HG02642 (cell line): ENCODE results near the gene MED16.

Source experiments
- ATAC-seq: cut with Tn5 transposase; IDR thresholded peaks from one replicate; pipeline ENCODE4 v1.9.1; 2021; ENCODE audit warnings: mild to moderate bottlenecking; ENCODE audit not compliant: unreplicated experiment, poor library complexity

MED16 gene, protein sequence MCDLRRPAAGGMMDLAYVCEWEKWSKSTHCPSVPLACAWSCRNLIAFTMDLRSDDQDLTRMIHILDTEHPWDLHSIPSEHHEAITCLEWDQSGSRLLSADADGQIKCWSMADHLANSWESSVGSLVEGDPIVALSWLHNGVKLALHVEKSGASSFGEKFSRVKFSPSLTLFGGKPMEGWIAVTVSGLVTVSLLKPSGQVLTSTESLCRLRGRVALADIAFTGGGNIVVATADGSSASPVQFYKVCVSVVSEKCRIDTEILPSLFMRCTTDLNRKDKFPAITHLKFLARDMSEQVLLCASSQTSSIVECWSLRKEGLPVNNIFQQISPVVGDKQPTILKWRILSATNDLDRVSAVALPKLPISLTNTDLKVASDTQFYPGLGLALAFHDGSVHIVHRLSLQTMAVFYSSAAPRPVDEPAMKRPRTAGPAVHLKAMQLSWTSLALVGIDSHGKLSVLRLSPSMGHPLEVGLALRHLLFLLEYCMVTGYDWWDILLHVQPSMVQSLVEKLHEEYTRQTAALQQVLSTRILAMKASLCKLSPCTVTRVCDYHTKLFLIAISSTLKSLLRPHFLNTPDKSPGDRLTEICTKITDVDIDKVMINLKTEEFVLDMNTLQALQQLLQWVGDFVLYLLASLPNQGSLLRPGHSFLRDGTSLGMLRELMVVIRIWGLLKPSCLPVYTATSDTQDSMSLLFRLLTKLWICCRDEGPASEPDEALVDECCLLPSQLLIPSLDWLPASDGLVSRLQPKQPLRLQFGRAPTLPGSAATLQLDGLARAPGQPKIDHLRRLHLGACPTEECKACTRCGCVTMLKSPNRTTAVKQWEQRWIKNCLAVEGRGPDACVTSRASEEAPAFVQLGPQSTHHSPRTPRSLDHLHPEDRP

DNA sequence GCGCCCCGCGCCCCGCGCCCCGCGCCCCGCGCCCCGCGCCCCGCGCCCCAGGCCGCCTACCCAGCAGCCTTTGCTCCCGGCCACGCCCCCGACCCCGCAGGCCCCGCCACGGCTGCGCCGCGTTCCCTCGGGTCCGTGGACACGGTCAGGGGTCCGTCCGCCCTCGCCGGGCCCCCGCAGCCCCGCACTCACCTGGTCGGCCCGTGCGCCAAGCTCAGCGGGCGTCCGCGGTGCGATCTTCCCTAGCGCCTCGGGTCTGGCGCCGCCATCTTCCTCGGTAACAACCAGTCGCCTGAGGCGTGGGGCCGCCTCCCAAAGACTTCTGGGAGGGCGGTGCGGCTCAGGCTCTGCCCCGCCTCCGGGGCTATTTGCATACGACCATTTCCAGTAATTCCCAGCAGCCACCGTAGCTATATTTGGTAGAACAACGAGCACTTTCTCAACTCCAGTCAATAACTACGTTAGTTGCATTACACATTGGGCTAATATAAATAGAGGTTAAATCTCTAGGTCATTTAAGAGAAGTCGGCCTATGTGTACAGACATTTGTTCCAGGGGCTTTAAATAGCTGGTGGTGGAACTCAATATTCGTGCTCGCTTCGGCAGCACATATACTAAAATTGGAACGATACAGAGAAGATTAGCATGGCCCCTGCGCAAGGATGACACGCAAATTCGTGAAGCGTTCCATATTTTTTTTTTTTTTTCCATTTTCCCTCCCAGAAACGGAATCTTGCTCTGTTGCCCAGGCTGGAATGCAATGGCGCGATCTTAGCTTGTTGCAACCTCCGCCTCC lies at the start of gene MED16, which contains the start of gene RNU6-9:
Gene MED16 (minus strand): TSS at position 294 of the 796 bp plus-strand sequence. CDS start 2,056 bp downstream, outside the sequence.
Gene RNU6-9 (plus strand): TSS at position 591 of the 796 bp plus-strand sequence.
- ATAC-seq, result peak; percentile 86

GRCh38 chr19:942133-942645 lies 49.2 kb upstream of the MED16 start:
- ATAC-seq, result no peak

DNA sequence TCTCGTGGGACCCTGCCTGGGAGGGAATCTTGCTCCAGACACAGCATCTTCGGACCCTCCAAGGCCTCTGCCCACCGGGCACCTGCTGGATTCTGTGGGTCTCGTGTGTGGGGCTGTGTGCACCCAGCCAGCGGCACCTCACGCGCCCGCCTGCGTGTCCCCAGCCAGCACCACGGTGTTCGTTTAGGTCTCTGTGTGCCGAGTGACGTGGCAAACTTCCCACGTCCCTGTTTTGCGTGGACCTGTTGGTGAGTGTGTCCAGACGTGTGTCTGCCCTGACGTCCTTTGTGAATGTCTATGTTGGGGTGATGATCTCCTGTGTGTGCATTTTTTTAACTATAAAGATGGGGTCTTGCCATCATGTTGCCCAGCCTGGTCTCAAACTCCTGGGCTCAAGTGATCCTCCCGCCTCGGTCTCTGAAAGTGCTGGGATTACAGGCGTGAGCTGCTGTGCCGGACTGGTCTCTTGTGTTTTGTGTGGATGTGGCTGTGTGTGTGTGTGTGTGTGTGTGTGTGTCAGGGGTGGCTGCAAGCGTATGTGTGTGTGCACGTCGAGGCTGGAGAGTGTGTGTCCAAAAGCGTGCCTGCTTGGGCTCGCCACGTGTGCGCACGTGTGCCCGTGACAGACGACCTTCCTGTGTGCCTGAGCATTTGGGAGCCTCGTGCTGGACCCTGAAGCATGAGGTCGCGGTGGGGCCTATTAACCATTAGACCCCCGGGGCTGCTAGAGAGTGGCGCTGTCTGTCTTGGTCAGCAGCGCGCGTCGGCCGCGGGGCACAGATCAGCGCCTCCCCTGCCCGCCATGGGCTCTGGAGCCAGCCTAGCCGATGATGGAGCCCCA lies 48.5 kb upstream of the MED16 start:
- ATAC-seq, result no peak

GRCh38 chr19:940591-941291 lies 47.8 kb upstream of the MED16 start:
- ATAC-seq, result peak; percentile 56

DNA sequence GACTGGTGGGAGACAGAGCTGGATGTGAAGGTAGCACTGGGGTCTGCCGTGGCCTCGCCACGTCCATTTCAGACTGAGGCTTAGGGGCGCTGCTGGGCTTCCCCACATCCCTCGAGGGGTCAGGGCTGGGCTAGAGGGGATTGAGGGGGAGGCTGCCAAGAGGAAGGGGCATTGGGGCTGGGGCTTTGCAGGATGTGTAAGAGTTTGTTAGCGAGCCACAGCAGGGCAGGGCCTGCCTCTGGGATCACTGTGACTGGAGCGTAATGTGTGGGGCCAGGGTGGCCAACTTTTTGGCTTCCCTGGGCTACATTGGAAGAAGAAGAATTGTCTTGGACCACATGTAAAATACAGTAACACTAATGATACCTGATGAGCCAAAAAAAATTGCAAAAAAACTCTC lies 46.9 kb upstream of the MED16 start:
- no peak for ATAC-seq

- ATAC-seq, result no peak
Observed at GRCh38 chr19:939439-939838, 46.5 kb upstream of the MED16 start.

GRCh38 chr19:938233-938923 lies 45.4 kb upstream of the MED16 start:
- no peak for ATAC-seq

DNA sequence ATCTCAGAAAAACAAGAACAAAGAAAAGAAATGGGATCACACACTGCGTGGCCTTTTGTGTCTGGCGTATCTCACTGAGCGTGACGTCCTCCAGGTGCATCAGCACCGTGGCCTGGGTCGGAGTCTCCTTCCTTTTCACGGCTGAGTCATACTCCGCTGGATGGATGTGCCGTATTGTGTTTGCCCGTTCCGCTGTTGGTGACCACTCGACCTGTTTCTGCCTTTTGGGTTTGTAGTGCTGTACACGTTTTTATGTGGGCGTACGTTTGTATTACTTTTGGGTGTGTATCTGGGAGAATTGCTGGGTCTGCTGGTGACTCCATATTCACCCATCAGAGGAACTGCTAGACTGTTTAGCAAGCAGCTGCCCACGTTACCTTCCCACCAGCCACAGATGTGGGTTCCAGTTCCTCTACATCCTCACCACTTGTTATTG lies 44.3 kb upstream of the MED16 start:
- ATAC-seq, result no peak

- no peak for ATAC-seq
Observed at GRCh38 chr19:936175-936546, 43.2 kb upstream of the MED16 start.

DNA sequence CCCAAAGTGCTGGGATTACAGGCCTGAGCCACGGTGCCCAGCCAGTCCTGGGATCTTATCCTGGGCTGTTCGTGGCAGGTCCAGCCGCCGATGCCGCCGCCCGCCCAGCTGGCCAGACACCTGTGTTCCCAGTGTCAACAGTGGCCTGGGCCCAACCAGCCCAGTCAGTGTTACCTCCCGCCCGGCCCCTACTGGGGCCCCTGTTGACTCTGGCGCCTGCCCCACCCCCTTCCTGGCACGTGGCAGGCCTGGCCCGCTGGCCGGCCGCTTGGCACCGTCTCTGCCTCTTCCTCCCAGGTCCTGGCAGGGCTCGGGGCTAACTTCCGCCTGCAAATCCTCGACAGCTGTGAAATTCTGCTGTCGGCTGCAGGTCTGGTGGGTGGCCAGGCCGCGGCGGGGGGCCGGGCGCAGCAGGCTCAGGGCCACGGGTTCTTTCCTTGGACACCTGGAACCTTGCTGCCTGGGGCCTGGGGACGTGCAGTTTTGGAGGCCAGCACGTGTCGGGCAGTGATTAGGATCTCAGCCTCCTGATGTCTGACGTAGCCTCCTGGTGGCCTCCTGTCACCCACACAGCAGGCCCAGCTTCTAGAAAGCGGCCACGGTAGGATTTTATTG lies 42.0 kb upstream of the MED16 start:
- ATAC-seq, result no peak

GRCh38 chr19:934197-934840 lies 41.3 kb upstream of the MED16 start:
- ATAC-seq, result no peak

DNA sequence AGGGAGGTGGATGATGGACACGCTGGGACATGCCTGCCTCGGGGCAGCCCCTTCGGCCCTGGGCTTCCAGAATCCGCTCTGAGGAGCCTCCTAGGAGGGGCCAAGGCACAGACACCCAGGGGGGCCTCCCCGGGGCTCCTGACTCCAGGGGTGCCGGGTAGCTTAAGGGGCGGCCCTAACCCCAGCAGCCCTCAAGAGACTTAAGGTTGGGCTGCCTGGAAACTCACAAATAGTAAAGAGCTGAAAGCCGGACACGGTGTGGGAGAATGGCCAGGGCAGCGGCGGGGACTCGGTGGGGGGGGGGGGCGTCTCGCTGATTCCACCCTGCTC lies 40.5 kb upstream of the MED16 start:
- ATAC-seq, result no peak

GRCh38 chr19:932648-933552 lies 39.9 kb upstream of the MED16 start:
- ATAC-seq, result no peak

GRCh38 chr19:931860-932647 lies 39.1 kb upstream of the MED16 start:
- no peak for ATAC-seq

DNA sequence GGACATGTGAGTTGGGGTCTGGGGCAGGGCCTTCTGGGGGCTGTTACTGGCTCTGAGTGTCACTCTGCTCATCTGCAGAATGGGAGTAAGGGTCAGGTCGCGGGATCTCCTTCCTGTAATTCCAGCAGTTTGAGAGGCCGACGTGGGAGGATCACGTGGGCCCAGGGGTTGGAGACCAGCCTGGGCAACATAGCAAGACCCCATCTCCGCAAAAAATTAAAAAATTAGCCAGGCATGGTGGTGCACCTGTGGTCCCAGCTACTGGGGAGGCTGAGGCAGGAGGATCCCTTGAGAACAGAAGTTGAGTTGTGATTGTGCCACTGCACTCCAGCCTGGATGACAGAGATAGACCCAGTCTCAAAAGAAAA lies 36.9 kb upstream of the MED16 start:
- no peak for ATAC-seq
